ENCODE measurements around the gene CLASP1.

- TF ChIP-seq CTCF (IDR thresholded peaks at IDR 0.05) (no peak), POLR2AphosphoS5 (IDR thresholded peaks at IDR 0.05) (no peak)
Measured at GRCh38 chr2:121567957-121568409, 81.3 kb downstream of the CLASP1 start.
